Stimulated activated CD4-positive, alpha-beta T cell treated with anti-CD3 and anti-CD28 coated beads, Interleukin-1b, Interleukin-23, amount 100 ng/mL, for 24 hours (primary cell): ENCODE measurements around the gene MS4A7.

Experiments
- DNase-seq, 4 experiments: peaks; one replicate each; pipeline ENCODE4 v3.0.0-alpha.2; 2020; ENCODE audit warnings: low read depth in 4 of 4, low spot score in 1 of 4

MS4A7 gene

DNA sequence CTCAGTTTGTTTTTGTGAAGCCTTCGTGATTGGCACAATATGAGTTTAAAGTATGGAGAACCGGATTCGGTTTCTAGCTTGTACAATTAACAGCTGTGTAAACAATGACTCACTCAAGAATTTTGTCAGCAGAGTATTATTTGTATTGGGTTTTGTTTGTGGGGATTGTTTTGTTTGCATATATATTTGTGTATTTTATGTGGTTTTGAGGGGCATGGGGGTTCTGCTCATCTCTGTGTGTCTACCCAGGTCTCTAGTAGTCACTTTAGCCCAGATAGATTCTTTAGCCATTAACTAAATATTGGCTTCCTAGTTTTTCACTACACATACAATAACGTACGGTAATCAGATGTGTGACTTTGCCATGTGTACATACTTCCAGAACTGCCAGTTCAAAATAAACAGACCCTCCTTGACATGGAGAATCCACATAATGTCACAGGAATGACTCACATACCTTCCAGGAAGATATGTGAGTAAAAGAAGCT is 7.5 kb upstream of the MS4A7 start:
- no peak for DNase-seq

DNA sequence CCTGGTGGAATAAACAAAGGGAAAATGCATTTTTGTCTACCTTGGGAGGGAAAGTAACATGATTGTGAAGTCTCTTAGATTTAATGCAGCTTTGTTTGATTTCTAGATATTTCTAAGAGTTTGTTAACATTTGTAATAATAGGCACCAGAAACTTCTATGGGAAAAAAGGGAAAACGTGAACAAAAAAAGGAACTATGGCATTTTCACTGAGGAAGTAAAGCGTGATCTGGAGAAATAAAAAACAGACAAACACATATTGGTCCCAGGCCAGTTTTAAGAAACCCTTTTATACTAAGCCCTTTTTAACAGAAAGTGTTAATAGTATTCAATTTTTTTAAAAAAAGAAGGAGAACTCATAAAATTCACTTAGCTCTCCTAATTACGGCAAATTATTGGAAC is 6.9 kb upstream of the MS4A7 start:
- no peak for DNase-seq

DNA sequence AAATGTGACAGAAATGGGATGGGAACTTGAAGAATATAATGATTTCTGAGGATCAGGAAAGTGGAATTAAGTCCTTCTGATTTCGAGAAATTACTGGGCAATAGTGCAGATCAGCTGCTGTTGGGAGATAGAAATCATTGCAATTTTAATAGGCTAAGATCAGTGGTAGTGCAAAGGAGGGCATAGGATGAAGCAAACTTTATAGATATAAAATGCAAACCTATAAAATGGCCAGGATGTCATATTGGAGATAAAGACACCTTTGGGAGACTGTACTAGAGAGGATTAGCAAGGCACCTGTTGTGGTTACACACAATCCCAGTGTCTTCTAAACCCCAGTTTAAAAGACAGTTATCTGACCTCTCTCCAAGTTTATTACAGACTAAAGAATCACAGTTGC is 6.5 kb upstream of the MS4A7 start:
- DNase-seq, result no peak

DNA sequence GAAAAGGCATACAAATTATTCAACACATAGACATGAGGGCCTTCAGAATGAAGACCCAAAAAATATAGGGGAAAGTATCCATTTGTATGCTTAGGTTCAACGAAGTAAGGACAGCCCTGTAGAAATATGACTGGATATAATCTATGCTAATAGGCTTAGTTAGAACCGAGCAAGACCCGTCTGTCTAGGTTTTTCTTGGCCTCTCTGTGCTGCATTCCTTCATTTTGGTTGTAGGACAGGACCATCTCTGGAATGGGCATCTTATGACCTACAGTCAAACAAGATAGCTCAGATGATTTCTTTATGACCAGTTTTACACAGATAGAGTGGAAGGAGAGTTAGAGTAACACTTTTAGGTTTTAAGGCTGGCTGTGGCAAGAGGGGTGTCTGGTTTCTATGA is 5.6 kb upstream of the MS4A7 start:
- DNase-seq, result no peak

DNA sequence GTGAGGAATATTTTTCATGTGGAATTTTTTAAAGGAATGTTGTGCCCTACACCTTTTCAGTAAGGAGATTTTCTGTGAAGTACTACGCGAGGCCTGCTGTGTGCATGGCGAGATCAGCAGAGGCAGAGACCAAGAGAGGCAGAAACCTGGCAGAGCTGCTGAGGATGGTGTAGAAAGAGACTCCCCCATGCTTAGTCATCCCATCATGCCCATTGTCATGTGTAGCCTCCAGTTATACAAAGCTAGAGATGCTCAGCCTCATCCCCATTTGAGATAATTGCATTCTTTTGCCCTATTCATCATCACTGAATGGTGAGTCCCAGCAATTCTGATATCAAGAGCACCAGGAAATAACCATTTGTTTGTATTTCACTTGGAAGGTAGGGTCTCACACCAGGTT is 3.0 kb upstream of the MS4A7 start:
- no peak for DNase-seq

DNA sequence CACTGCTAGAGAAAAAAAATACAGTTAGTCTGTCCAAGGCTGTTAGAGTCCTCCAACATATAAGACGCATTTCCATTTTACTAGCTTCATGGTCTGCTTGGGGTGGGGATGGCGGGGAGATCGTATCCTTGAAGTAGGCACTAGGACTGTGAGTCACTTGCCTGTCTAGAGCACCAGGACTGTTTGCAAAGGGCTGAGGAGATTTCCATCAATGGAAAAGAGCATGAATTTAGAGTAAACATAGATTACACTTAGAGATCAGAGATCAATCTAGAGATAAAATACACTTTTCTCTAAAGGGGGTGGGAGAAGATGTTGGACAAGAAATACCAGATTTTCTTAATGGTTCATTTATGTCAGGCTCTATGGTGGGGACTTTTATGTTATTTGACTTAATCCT is 1.7 kb upstream of the MS4A7 start:
- DNase-seq, result no peak

DNA sequence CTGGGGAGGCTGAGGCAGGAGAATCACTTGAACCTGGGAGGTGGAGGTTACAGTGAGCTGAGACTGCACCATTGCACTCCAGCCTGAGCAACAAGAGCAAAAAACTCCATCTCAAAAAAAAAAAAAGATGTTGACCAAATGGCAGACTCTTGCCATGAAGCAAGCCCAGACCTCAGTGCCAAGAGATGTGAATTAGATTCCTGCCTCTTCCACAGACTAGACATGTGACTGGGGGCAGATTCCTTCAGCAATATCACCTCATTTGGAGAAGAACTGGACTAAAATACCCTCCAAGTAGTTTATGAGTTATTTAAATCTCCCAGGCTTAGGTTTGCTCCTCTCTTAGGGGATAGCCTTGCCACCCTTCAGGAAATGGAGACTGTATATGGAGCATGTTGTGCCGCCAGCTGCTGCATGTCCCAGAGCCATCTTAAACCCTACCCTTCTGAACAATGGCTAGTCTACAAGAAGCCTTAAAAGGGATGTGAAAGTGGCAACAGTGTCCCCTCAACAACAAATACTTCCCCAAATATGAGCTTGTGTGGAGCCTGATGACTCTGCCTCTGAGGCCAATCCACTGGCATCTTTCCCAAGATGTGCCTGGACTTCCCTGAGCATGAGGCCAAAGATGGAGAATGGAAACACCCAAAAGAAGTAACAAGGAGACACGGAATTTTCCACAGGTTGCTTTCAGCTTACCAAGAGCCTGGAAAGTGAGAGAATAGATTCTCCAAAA is 763 bp upstream of the MS4A7 start:
- no peak for DNase-seq

DNA sequence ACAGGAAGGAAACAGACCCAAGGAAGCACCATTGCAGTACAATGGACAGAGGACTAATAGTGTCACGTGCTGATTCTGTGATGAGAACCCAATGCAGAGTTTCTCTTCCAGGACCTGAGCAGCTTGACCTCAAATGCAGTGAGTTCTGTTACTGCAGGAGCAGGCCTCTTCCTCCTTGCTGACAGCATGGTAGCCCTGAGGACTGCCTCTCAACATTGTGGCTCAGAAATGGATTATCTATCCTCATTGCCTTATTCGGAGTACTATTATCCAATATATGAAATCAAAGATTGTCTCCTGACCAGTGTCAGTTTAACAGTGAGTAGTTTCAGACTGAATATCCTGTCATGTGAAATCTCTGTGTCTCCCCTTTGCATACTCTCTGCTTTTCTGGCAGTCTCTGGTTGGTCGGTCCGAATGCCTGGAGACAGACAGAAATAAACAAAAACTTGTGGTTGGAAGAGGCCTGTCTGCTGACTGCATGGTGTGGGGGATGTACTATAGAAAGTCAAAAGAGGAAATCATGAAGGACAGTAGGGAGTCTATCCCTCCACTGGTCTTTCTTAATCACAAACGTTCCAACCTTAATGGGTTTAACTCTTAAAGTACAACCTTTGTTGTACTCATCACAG is 11.1 kb downstream of the MS4A7 start:
- no peak for DNase-seq

DNA sequence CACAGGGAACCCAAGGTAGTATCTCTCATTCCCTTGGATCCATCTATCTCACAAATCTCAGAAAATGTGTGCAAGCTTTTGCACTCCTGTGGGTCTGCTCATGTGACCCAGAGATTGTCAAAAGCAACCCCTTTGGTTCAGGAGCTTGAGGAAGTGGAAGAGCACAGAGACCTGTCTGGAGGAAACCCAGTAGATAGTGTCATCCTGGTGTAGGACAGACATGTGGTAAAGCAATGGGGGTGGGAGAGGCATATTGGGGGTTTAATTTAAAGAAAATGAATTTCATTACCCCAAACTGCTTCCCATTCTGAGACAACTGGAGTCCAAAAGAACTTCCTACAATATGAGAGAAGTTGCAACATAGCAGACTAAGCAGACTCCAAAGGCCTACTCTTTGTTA is 12.1 kb downstream of the MS4A7 start:
- DNase-seq, result no peak

DNA sequence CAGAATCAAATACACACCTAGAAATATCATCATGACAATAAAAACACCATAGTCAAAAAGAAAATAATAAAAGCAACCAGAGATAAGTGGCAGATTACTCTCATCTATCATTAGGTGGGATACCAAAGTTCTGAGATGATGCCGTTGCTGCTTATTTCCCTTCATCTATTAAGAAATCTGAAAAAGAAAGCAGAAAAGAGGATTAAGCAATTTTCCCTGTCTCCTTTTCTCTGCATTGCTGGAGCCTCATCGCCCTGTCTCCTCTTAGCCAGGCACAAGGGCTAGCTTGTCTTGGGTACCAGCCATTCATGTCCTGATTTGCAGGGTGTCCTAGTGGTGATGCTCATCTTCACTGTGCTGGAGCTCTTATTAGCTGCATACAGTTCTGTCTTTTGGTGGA is 14.0 kb downstream of the MS4A7 start:
- DNase-seq, result no peak

DNA sequence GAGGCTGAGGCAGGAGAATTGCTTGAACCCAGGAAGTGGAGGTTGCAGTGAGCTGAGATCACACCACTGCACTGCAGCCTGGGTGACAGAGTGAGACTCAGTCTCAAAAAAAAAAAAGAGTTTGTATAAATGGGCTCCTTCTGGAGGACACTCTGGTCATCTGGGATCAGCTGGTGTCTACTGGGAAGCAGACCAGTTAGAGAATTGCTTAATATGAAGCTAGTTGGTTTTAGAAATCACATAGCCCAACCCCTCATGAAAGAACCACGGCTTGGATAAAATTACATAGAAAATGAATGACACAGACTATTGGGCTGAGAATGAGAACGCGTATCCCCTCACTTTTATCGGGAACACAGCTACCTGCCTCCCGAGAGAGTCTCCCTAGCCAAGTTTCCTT is 14.7 kb downstream of the MS4A7 start:
- no peak for DNase-seq

DNA sequence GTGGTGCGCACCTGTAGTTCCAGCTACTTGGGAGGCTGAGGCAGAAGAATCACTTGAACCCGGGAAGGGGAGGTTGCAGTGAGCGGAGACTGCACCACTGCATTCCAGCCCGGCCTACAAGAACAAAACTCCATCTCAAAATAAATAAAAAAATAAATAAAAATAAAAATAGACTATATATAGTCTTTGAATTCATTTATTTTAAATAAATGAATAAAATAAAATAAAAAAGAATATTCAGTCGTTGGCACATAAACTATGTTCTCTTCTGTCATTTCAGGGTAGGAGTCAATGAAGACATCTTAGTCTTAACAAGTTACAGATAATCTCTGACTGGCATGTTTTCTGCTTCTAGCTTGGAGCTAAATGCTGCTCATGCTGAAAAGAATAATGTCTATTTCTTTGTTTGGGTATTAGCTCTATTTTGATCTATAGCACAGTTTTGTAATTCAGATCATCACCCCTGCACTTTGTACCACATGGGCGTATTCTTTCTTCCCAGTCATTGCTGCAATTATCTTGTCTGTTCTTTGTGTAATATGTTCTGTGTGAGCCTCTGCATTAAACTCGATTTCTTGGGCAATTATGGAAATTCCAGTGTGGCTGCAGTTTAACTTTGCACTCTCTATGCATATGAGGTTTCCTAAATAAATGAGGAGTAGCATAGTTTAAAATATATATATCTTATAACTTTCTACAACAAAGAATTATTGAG is 16.5 kb downstream of the MS4A7 start:
- DNase-seq, result no peak

DNA sequence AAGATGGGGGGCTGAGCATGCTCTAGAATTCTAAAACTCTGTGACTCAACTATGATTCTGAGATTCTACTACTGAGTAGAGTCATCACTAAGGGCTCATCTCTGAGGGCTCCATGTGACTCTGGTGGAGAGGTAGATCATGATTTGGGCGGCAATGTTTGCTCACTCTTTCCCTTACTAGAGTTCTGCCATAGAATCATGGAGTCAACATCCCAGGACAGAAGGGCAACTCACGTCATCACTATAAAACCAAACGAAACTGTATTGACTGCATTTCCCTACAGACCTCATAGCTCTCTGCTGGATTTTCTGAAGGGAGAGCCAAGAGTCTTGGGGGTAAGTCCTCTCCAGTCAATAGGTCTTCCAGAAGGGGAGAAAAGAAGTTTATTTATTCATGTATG is 18.1 kb downstream of the MS4A7 start, which contains the start of gene MS4A14:
MS4A14 (plus strand) TSS at position 78 of the 400 bp plus-strand sequence; CDS start at position 198, 120 bp downstream.
- no peak for DNase-seq

DNA sequence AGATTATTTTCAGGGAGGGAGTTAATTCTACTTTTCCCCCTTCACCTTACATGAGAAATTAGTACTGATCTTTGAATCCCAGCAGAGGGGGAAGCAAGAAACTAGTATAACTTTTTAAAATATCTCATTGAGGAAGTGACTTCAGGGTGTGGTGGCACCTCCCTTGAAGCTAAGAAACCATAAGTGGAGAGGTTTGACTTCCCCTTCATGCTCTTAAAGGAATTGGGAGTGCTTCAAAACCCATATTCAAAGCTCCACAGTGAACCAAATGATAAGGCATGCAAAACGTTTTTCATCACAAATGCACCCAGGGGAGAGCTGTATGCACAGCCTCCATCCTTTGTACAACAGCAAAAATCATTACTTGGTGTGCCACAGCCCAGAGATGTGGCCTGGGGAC is 18.5 kb downstream of the MS4A7 start:
- DNase-seq, result no peak

DNA sequence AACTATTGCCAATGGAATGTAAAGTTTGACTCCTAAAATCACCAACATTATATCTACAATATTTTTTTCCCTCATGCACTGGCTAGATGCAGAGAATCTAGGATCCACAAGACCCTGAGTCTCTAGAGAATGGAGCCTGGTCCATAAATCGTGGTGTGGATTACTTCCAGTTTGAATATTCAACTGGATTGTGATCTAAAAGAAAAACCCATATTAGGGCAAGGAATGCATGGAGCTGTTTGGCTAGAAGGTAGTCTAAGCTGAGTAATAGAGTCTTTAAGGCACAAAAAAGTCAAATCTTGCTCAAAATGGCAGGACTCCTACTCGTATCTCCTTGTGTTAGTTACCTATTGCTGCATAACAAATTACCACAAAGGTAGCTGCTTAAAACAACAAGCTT is 41.7 kb downstream of the MS4A7 start:
- no peak for DNase-seq

DNA sequence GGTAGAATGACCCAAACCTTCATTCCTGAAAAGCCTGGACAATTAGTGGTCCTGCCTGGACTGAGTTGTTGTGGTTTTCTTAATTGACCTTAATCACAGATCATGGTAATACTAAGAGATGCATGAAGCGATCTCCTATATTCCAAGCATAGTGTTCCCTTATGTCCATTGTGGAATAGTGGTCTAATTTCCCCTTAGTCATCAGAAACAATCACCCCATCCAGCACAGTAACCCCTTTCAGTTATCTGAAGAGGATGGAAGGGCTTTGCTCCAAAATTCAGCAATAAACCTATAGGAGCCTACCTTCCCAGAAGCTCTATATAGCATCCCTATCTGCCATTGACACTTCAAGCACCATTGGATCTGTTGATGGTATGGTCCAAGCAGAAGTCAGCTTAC is 44.3 kb downstream of the MS4A7 start:
- no peak for DNase-seq

DNA sequence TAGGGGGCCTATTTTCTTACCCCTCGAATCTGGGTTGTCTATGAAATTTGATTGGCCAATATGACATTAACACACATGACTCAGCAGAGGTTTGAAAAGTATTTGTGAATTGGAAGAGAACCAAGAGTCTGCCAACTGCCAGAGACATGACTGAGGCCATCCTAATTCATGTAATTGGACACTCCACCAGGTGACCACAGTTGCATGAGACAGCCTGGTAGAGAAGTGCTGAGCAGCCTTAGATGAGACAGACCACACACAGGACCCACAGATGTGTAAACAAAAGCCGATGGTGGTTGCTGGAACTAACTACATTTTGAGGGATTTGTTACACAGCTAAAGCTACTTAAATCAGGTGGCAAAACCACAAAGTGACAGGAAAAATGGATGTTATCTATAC is 50.2 kb downstream of the MS4A7 start:
- no peak for DNase-seq

DNA sequence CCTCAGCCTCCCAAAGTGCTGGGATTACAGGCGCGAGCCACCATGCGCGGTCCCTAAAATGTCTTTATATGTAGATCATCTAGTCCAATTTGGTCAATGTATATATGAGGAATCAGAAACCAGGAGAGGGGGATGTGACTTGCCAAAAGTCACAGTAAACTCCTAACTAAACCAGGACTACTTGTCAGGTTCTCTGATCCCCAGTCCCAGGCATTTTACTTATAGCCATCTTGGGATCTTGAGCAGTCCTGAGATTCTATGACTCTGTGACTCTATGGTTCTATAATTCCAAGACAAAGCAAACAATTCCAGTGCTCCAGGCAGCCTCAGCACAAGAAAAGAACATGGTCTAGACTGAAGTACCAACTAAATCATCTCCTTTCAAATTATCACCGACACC is 50.9 kb downstream of the MS4A7 start, which contains the start of gene MS4A5:
MS4A5 (plus strand) TSS at position 301 of the 400 bp plus-strand sequence. CDS start 103 bp downstream, outside the sequence.
- no peak for DNase-seq

DNA sequence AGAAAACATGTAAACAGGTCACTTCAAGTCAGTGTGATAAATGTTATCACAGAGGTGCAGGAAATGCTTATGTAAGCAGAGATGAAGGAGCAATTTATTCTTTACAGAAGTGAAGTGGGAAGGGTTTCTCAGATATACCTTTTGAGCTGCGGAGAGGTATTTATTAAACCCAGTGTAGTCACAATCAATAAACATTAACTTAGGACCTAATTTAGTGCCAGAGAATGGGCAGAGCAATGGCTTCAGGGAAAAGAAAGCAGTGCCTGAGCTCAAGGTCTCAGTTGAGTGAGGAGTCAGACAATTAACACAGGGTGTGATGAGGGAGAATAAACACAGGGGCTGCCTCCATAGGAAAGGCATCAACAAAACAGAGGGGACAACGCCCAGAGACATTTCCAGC is 52.9 kb downstream of the MS4A7 start:
- DNase-seq, result no peak

DNA sequence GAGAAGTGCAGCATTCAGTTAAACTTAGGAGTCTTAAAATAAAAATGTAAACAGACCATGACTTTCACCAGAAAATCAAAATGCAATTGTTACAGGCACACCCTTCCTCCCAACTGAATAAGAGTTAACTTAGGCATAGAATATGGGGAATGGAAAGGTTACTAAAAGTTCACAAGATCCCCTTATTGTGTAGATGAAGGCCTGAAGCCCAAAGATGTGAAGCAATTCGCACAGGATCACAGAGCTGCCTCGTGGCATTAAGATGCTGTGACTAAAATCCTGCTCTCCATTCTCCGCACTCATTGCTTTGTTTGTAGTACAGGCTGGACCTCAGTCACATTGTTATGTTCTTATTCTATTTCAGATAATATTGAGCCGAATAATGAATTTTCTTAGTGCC is 55.1 kb downstream of the MS4A7 start:
- DNase-seq, result no peak
